H1 (cell line): ENCODE results near the gene ABCC4. TPM values are rescaled to one million over a fixed set of nuclear protein-coding genes. Genes with fewer than 3 reads are reported as not detected.

Experiments
- CTCF ChIA-PET: fragments of 300-600 bp; sonication (Branson Sonifier 250); formaldehyde crosslinking; loops from one replicate; lab custom pipeline; 2021; ENCODE audit not compliant: partially characterized antibody; lab: Charles Lee
- POLR2A ChIA-PET: fragments of 300-600 bp; sonication (Branson Sonifier 250); formaldehyde crosslinking; loops from one replicate; lab custom pipeline; 2021; ENCODE audit warnings: inconsistent platforms; ENCODE audit not compliant: partially characterized antibody; lab: Charles Lee
- DNase-seq, 2 experiments: peaks; one replicate each; pipeline versions ENCODE4 v3.0.0 to v3.0.0-alpha.2; 2010 to 2022; ENCODE audit warnings: low spot score in 2 of 2, low read depth in 1 of 2, mixed read lengths in 1 of 2
- FAIRE-seq: peaks from 2 replicates; lab custom pipeline; 2011; peaks lifted over from hg19 to GRCh38; lab: Jason Lieb, UNC
- H2AFZ ChIP-seq: 2 replicates; pipeline ENCODE4 v1.8.1; 2012; ENCODE audit warnings: low read length, inconsistent platforms
- H2AK5ac ChIP-seq: 2 replicates; pipeline ENCODE4 v1.6.1; 2013; ENCODE audit warnings: low read depth, low read length
- H2BK120ac ChIP-seq: replicated peaks from 2 replicates; pipeline ENCODE3; 2013; ENCODE audit warnings: low read depth, low read length, inconsistent platforms
- H2BK12ac ChIP-seq: 2 replicates; pipeline ENCODE4 v1.6.1; 2013; ENCODE audit warnings: low read depth, low read length
- H2BK15ac ChIP-seq: 2 replicates; pipeline ENCODE4 v1.6.1; 2013; ENCODE audit warnings: low read length
- H2BK20ac ChIP-seq: 2 replicates; pipeline ENCODE4 v1.6.1; 2013; ENCODE audit warnings: low read length
- H2BK5ac ChIP-seq: 2 replicates; pipeline ENCODE4 v1.6.1; 2013; ENCODE audit warnings: low read depth, low read length
- H3K14ac ChIP-seq: 2 replicates; pipeline ENCODE4 v1.6.1; 2013; ENCODE audit warnings: inconsistent platforms; ENCODE audit not compliant: insufficient read length
- H3K18ac ChIP-seq: 2 replicates; pipeline ENCODE4 v1.6.1; 2013; ENCODE audit warnings: low read length; ENCODE audit errors: extremely low read depth
- H3K23ac ChIP-seq: 2 replicates; pipeline ENCODE4 v1.6.1; 2013; ENCODE audit warnings: inconsistent platforms; ENCODE audit not compliant: insufficient read length
- H3K23me2 ChIP-seq: 2 replicates; pipeline ENCODE4 v1.6.1; 2013; ENCODE audit warnings: low read depth, low read length
- H3K27ac ChIP-seq: 2 replicates; pipeline ENCODE4 v1.6.1; 2011; ENCODE audit warnings: low read depth, low read length, inconsistent platforms
- H3K27me3 ChIP-seq, 4 experiments: replicated peaks in 1 of 4; 1 replicate in 1 of 4; 2 replicates in 3 of 4; pipeline versions ENCODE4 v1.6.1 to v1.8.1; 2011 to 2013; ENCODE audit warnings: low read length in 3 of 4, mild to moderate bottlenecking in 3 of 4, inconsistent platforms in 2 of 4, mixed read lengths in 2 of 4, moderate library complexity in 1 of 4; ENCODE audit not compliant: control insufficient read depth in 3 of 4, insufficient read depth in 3 of 4; ENCODE audit errors: extremely low read depth in 1 of 4
- H3K36me3 ChIP-seq, 4 experiments: 2 replicates each; pipeline versions ENCODE4 v1.6.1 to v1.8.1; 2011 to 2013; ENCODE audit warnings: mild to moderate bottlenecking in 4 of 4, low read length in 3 of 4, moderate library complexity in 2 of 4, control low read depth in 1 of 4, inconsistent platforms in 1 of 4; ENCODE audit not compliant: insufficient read depth in 4 of 4, control insufficient read depth in 2 of 4
- H3K4ac ChIP-seq: replicated peaks from 2 replicates; pipeline ENCODE3; 2013; ENCODE audit warnings: low read length, low read depth, mixed read lengths, inconsistent platforms; ENCODE audit not compliant: insufficient read length
- H3K4me1 ChIP-seq, 4 experiments: replicated peaks in 1 of 4; 1 replicate in 1 of 4; 2 replicates in 3 of 4; pipeline versions ENCODE4 v1.6.1 to v1.8.1; 2011 to 2013; ENCODE audit warnings: low read length in 3 of 4, inconsistent platforms in 2 of 4, mixed read lengths in 1 of 4; ENCODE audit not compliant: insufficient read depth in 4 of 4, control insufficient read depth in 3 of 4
- H3K4me2 ChIP-seq, 2 experiments: 2 replicates each; pipeline versions ENCODE4 v1.6.1 to v1.8.1; 2011 to 2013; ENCODE audit warnings: low read depth in 2 of 2, low read length in 2 of 2, control low read depth in 1 of 2, inconsistent platforms in 1 of 2, mild to moderate bottlenecking in 1 of 2; ENCODE audit not compliant: insufficient read depth in 1 of 2
- H3K4me3 ChIP-seq, 4 experiments: fragments of 200-600, 300-600 bp in 1 of 4; sonication (generic), shearing (Covaris generic), sonication (Bioruptor Twin) in 1 of 4; 2 replicates each; pipeline versions ENCODE4 v1.5.1 to v1.8.1; 2011 to 2016; ENCODE audit warnings: low read length in 4 of 4, low read depth in 3 of 4, control low read depth in 2 of 4, inconsistent platforms in 2 of 4, mild to moderate bottlenecking in 2 of 4, mixed read lengths in 1 of 4, moderate library complexity in 1 of 4; ENCODE audit not compliant: insufficient read depth in 2 of 4; ENCODE audit errors: extremely low read depth in 1 of 4
- H3K56ac ChIP-seq: replicated peaks from 2 replicates; pipeline ENCODE3; 2013; ENCODE audit warnings: low read depth, mild to moderate bottlenecking, mixed read lengths, low read length, inconsistent platforms; ENCODE audit not compliant: insufficient read length
- H3K79me1 ChIP-seq: 2 replicates; pipeline ENCODE4 v1.6.1; 2013; ENCODE audit warnings: low read depth, low read length, control low read depth
- H3K79me2 ChIP-seq, 2 experiments: 2 replicates each; pipeline versions ENCODE4 v1.6.1 to v1.8.1; 2012 to 2013; ENCODE audit warnings: low read length in 2 of 2, mild to moderate bottlenecking in 2 of 2, inconsistent platforms in 1 of 2; ENCODE audit not compliant: insufficient read depth in 2 of 2, control insufficient read depth in 1 of 2
- H3K9ac ChIP-seq, 4 experiments: replicated peaks in 1 of 4; 1 replicate in 1 of 4; 2 replicates in 3 of 4; pipeline versions ENCODE4 v1.6.1 to v1.8.1; 2011 to 2013; ENCODE audit warnings: low read depth in 3 of 4, low read length in 3 of 4, control low read depth in 2 of 4, mild to moderate bottlenecking in 2 of 4, moderate library complexity in 2 of 4, inconsistent platforms in 1 of 4; ENCODE audit errors: extremely low read depth in 1 of 4
- H3K9me3 ChIP-seq, 2 experiments: 2 replicates each; pipeline versions ENCODE4 v1.6.1 to v1.8.1; 2012 to 2013; ENCODE audit warnings: mild to moderate bottlenecking in 2 of 2, moderate library complexity in 2 of 2, control low read depth in 1 of 2, inconsistent platforms in 1 of 2, low read depth in 1 of 2, low read length in 1 of 2, mixed read lengths in 1 of 2; ENCODE audit not compliant: insufficient read depth in 2 of 2
- H4K20me1 ChIP-seq, 2 experiments: replicated peaks in 1 of 2; 2 replicates each; pipeline versions ENCODE3 to v1.8.1; 2011 to 2013; ENCODE audit warnings: inconsistent platforms in 2 of 2, low read length in 2 of 2, mild to moderate bottlenecking in 1 of 2; ENCODE audit not compliant: insufficient read depth in 2 of 2, control insufficient read depth in 1 of 2
- H4K5ac ChIP-seq: 2 replicates; pipeline ENCODE4 v1.6.1; 2013; ENCODE audit warnings: low read length, low read depth, mixed read lengths, inconsistent platforms; ENCODE audit not compliant: insufficient read length
- H4K8ac ChIP-seq: 2 replicates; pipeline ENCODE4 v1.8.0; 2013; ENCODE audit warnings: mild to moderate bottlenecking, moderate library complexity, low read length, inconsistent platforms; ENCODE audit not compliant: insufficient read depth; ENCODE audit errors: extremely low read depth
- H4K91ac ChIP-seq: replicated peaks from 2 replicates; pipeline ENCODE3; 2013; ENCODE audit warnings: low read length, mixed read lengths, inconsistent platforms; ENCODE audit not compliant: insufficient read length
- ATF3 ChIP-seq: IDR thresholded peaks from 2 replicates; pipeline ENCODE4 v1.6.1; 2011; ENCODE audit warnings: low read depth, mild to moderate bottlenecking, low read length; ENCODE audit not compliant: insufficient read depth
- JUND ChIP-seq: IDR thresholded peaks from 2 replicates; pipeline ENCODE4 v1.6.1; 2011; ENCODE audit warnings: mild to moderate bottlenecking, improper control_type of control experiment, low read length
- polyA plus RNA-seq, 7 experiments: library from polyadenylated mRNA; depleted of rRNA in 3 of 7; stranded (reverse) in 5 of 7; unstranded in 2 of 7; fragments of >200 nt in 5 of 7; fragments of 200-250 nt in 2 of 7; gene quantifications; 1 replicate in 5 of 7; 2 replicates in 1 of 7; 4 replicates in 1 of 7; pipeline versions ENCODE4 v1.2.1 to v1.2.3, GENCODE V29; 2011 to 2013; ENCODE audit warnings: missing spikeins in 2 of 7, mixed read lengths in 2 of 7
- total RNA-seq: library from RNA; stranded (reverse); fragmentation: NEBNext Ultra II Directional; extraction: Animal tissue kit (Norgen Biotek cat#: 25700); gene quantifications from 2 replicates; pipeline ENCODE4 v1.2.1, GENCODE V29; 2021

The ABCC4 gene
- total and polyA plus RNA-seq, 2 of the 8 experiments (the other 6 are each of a cell fraction or from before 2014, with no cell fraction given) = 4.0 to 14.1 TPM

GRCh38 chr13:94997126-94997525 lies 304.1 kb downstream of the ABCC4 start:
- Histone ChIP-seq H4K20me1 (no peaks in the 10 kb centered on the region), H2BK5ac (no peak overlapping the region), H2AFZ (no peak overlapping the region), H3K27me3 (no peaks in the 10 kb centered on the region; a peak in 1 of 7 replicates), H3K23me2 (no peaks in the 10 kb centered on the region), H3K56ac (no peak overlapping the region), H2BK12ac (no peak overlapping the region), H3K4me1 (peaks cover 1 to 8% (median 5%) of the 10 kb centered on the region in 4 experiments; a peak in 3 of 7 replicates), H3K9me3 (no peaks in the 10 kb centered on the region), H2BK20ac (no peak overlapping the region), H3K4ac (no peak overlapping the region), H3K4me2 (no peak overlapping the region), H4K91ac (no peak overlapping the region), H4K5ac (no peak overlapping the region), H3K23ac (no peak overlapping the region), H2BK120ac (no peak overlapping the region), H3K27ac (no peak overlapping the region), H3K4me3 (no peak overlapping the region), H3K14ac (no peak overlapping the region), H2AK5ac (no peak overlapping the region), H3K79me2 (no peaks in the 10 kb centered on the region), H2BK15ac (no peak overlapping the region), H3K36me3 (no peaks in the 10 kb centered on the region), H4K8ac (no peak overlapping the region), H3K9ac (no peak overlapping the region), H3K79me1 (no peaks in the 10 kb centered on the region), H3K18ac (no peak overlapping the region)
- POLR2A ChIA-PET = interaction anchor here (1.9 kb wide), 1 partner anchor 30 kb away, joined by 7 read pairs; no protein-coding TSS in a partner anchor
- no peak for TF ChIP-seq ATF3
- peak; percentile 35; the same call in 1 of the 2 replicates for TF ChIP-seq JUND
- DNase-seq (no peak), FAIRE-seq (no peak)
- CTCF ChIA-PET = interaction anchor here (1.0 to 2.5 kb wide), 3 partner anchors 9 to 105 kb away, joined by 3 to 9 read pairs (median 5); no protein-coding TSS in a partner anchor
